Measurements from ENCODE around the gene PTH1R.

- TF ChIP-seq GATA2 (IDR thresholded peaks at IDR 0.05; ENCODE audit: low read depth, low read length), result no peak
- TF ChIP-seq GATA3 (IDR thresholded peaks at IDR 0.05; ENCODE audit: low read depth, low read length), result no peak
These were observed 8.1 kb upstream of the PTH1R start for GRCh38 chr3:46869440-46869839.

Measured in SH-SY5Y (cell line).